ENCODE results near the gene FRMD4A.

GRCh38 chr10:14052931-14053330 lies 277.8 kb downstream of the FRMD4A start:
- no peak for TF ChIP-seq EP300 (IDR thresholded peaks at IDR 0.05; ENCODE audit: borderline replicate concordance)
- TF ChIP-seq YY1 (IDR thresholded peaks at IDR 0.05; ENCODE audit: low read depth), result no peak
- TF ChIP-seq FOXM1 (IDR thresholded peaks at IDR 0.05; ENCODE audit: borderline replicate concordance, low read depth), result no peak
- no peak for TF ChIP-seq TAF1 (IDR thresholded peaks at IDR 0.05; ENCODE audit: low read depth)

Data from Ishikawa (cell line).